ENCODE results near the gene PLXDC2. TPM values are rescaled to one million over a fixed set of nuclear protein-coding genes. Genes with fewer than 3 reads are reported as not detected.

PLXDC2 gene
- polyA plus RNA-seq, 1 experiment = 0.47 TPM

GRCh38 chr10:20289070-20289828 lies 473.0 kb downstream of the PLXDC2 start:
- no peak for DNase-seq (ENCODE audit: low read depth)
- CTCF ChIA-PET = no interaction called here
- TF ChIP-seq CTCF (IDR thresholded peaks at IDR 0.05; ENCODE audit: insufficient read depth, low read depth, low read length) = no peak
- H3K27me3 ChIP-seq (ENCODE audit: control insufficient read depth, insufficient read depth, low read length) = no peaks in the 10 kb centered on the region
- H3K4me3 ChIP-seq (ENCODE audit: low read depth, low read length) = no peak overlapping the region
- POLR2A ChIA-PET = no interaction called here
- no peaks in the 10 kb centered on the region for H3K36me3 ChIP-seq (ENCODE audit: control insufficient read depth, insufficient read depth, low read length)

GRCh38 chr10:20298417-20298816 lies 482.2 kb downstream of the PLXDC2 start:
- ChIA-PET POLR2A (no interaction called here), CTCF (no interaction called here)
- H3K27me3 ChIP-seq (ENCODE audit: control insufficient read depth, insufficient read depth, low read length) = no peaks in the 10 kb centered on the region
- no peak overlapping the region for H3K4me3 ChIP-seq (ENCODE audit: low read depth, low read length)
- TF ChIP-seq CTCF (IDR thresholded peaks at IDR 0.05; ENCODE audit: insufficient read depth, low read depth, low read length) = no peak
- H3K36me3 ChIP-seq (ENCODE audit: control insufficient read depth, insufficient read depth, low read length) = no peaks in the 10 kb centered on the region
- no peak for DNase-seq (ENCODE audit: low read depth)

GRCh38 chr10:20299034-20299736 lies 483.0 kb downstream of the PLXDC2 start:
- no peaks in the 10 kb centered on the region for H3K36me3 ChIP-seq (ENCODE audit: control insufficient read depth, insufficient read depth, low read length)
- ChIA-PET CTCF (no interaction called here), POLR2A (no interaction called here)
- DNase-seq (ENCODE audit: low read depth) = no peak
- H3K4me3 ChIP-seq (ENCODE audit: low read depth, low read length) = no peak overlapping the region
- no peak for TF ChIP-seq CTCF (IDR thresholded peaks at IDR 0.05; ENCODE audit: insufficient read depth, low read depth, low read length)
- H3K27me3 ChIP-seq (ENCODE audit: control insufficient read depth, insufficient read depth, low read length) = no peaks in the 10 kb centered on the region

GRCh38 chr10:20300735-20301134 lies 484.5 kb downstream of the PLXDC2 start:
- no peak for DNase-seq (ENCODE audit: low read depth)
- Histone ChIP-seq H3K4me3 (ENCODE audit: low read depth, low read length) (no peak overlapping the region), H3K27me3 (ENCODE audit: control insufficient read depth, insufficient read depth, low read length) (no peaks in the 10 kb centered on the region), H3K36me3 (ENCODE audit: control insufficient read depth, insufficient read depth, low read length) (no peaks in the 10 kb centered on the region)
- ChIA-PET POLR2A (no interaction called here), CTCF (no interaction called here)
- TF ChIP-seq CTCF (IDR thresholded peaks at IDR 0.05; ENCODE audit: insufficient read depth, low read depth, low read length) = no peak

GRCh38 chr10:20302033-20302432 lies 485.8 kb downstream of the PLXDC2 start:
- H3K4me3 ChIP-seq (ENCODE audit: low read depth, low read length) = no peak overlapping the region
- no peak for DNase-seq (ENCODE audit: low read depth)
- ChIA-PET POLR2A (no interaction called here), CTCF (no interaction called here)
- no peaks in the 10 kb centered on the region for H3K36me3 ChIP-seq (ENCODE audit: control insufficient read depth, insufficient read depth, low read length)
- no peaks in the 10 kb centered on the region for H3K27me3 ChIP-seq (ENCODE audit: control insufficient read depth, insufficient read depth, low read length)
- TF ChIP-seq CTCF (IDR thresholded peaks at IDR 0.05; ENCODE audit: insufficient read depth, low read depth, low read length) = no peak

All from BJ (cell line).